ENCODE results near the gene CFAP46. TPM values are rescaled to one million over a fixed set of nuclear protein-coding genes. Genes with fewer than 3 reads are reported as not detected.
"Not testable (repeated sequence)": the region's sequence is repeated elsewhere in the genome, so short reads cannot be mapped to it uniquely, and the experiment has no call there.

Gene CFAP46
- polyA plus RNA-seq, 1 of the 3 experiments (the other 2 are of a cell fraction), result 3.9 TPM

GRCh38 chr10:132897516-132898381 lies 44.6 kb downstream of the CFAP46 start:
- WGBS (ENCODE audit: low lambda C conversion rate), result 54% methylated on average over 7 of the region's 16 CpGs
- Histone ChIP-seq H3K4me2 (no peak overlapping the region), H3K27ac (ENCODE audit: low read depth in 2 of 2, low read length in 1 of 2) (no peak overlapping the region), H4K20me1 (ENCODE audit: insufficient read depth) (no peaks in the 10 kb centered on the region), H2AFZ (ENCODE audit: low read depth) (no peak overlapping the region), H3K9me3 (no peaks in the 10 kb centered on the region), H3K36me3 (replicated peaks in 1 of 2; ENCODE audit: control insufficient read depth in 1 of 2, insufficient read depth in 2 of 2, low read length in 1 of 2) (no peaks in the 10 kb centered on the region), H3K9ac (no peak overlapping the region), H3K27me3 (ENCODE audit: insufficient read depth) (no peaks in the 10 kb centered on the region; the same call in 1 of the 2 replicates), H3K79me2 (ENCODE audit: insufficient read depth) (no peaks in the 10 kb centered on the region), H3F3A (replicated peaks; ENCODE audit: insufficient read depth) (no peaks in the 10 kb centered on the region), H3K9me2 (no peaks in the 10 kb centered on the region), H3K4me3 (ENCODE audit: low read depth in 2 of 2, low read length in 1 of 2) (no peak overlapping the region), H3K4me1 (ENCODE audit: control insufficient read depth in 1 of 2, insufficient read depth in 2 of 2, low read depth in 1 of 2, low read length in 1 of 2) (no peaks in the 10 kb centered on the region; a peak in 1 of 4 replicates)
- ChIA-PET CTCF (interaction anchor here (0.9 to 4.1 kb wide), 4 partner anchors 12 to 243 kb away, joined by 3 to 19 read pairs (median 5); no protein-coding TSS in a partner anchor), POLR2A (no interaction called here)
- peak; percentile 44 for DNase-seq
- TF ChIP-seq FOXJ3 (CRISPR knock-in tag; IDR thresholded peaks at IDR 0.05), result no peak
- TF ChIP-seq, protein P1, sequence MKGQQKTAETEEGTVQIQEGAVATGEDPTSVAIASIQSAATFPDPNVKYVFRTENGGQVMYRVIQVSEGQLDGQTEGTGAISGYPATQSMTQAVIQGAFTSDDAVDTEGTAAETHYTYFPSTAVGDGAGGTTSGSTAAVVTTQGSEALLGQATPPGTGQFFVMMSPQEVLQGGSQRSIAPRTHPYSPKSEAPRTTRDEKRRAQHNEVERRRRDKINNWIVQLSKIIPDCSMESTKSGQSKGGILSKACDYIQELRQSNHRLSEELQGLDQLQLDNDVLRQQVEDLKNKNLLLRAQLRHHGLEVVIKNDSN (IDR thresholded peaks at IDR 0.05; ENCODE audit: borderline replicate concordance, low read depth), result no peak
- TF ChIP-seq, protein P2, sequence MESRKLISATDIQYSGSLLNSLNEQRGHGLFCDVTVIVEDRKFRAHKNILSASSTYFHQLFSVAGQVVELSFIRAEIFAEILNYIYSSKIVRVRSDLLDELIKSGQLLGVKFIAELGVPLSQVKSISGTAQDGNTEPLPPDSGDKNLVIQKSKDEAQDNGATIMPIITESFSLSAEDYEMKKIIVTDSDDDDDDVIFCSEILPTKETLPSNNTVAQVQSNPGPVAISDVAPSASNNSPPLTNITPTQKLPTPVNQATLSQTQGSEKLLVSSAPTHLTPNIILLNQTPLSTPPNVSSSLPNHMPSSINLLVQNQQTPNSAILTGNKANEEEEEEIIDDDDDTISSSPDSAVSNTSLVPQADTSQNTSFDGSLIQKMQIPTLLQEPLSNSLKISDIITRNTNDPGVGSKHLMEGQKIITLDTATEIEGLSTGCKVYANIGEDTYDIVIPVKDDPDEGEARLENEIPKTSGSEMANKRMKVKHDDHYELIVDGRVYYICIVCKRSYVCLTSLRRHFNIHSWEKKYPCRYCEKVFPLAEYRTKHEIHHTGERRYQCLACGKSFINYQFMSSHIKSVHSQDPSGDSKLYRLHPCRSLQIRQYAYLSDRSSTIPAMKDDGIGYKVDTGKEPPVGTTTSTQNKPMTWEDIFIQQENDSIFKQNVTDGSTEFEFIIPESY (IDR thresholded peaks at IDR 0.05; ENCODE audit: borderline replicate concordance, low read depth), result no peak
- TF ChIP-seq FOSL2 (IDR thresholded peaks at IDR 0.05; ENCODE audit: borderline replicate concordance, low read depth), result no peak
- no peak for TF ChIP-seq TEAD4 (IDR thresholded peaks at IDR 0.05; ENCODE audit: borderline replicate concordance, insufficient read depth)
- no peak for TF ChIP-seq EZH2phosphoT487 (IDR thresholded peaks at IDR 0.05; ENCODE audit: borderline replicate concordance, low read depth)
- no peak for TF ChIP-seq NRF1 (IDR thresholded peaks at IDR 0.05; ENCODE audit: low read depth, low read length)
- TF ChIP-seq SMC3 (IDR thresholded peaks at IDR 0.05; ENCODE audit: low read depth, low read length), result no peak
- no peak for TF ChIP-seq TCF12 (IDR thresholded peaks at IDR 0.05)
- TF ChIP-seq TAF1 (IDR thresholded peaks at IDR 0.05; ENCODE audit: borderline replicate concordance, low read depth, low read length), result no peak
- TF ChIP-seq CTCF (IDR thresholded peaks at IDR 0.05), result no peak
- no peak for TF ChIP-seq ELF1 (IDR thresholded peaks at IDR 0.05)

GRCh38 chr10:132893786-132894185 lies 48.6 kb downstream of the CFAP46 start:
- CTCF ChIA-PET, result interaction anchor here (1.5 to 3.3 kb wide), 3 partner anchors 10 to 239 kb away, joined by 3 to 12 read pairs (median 12); no protein-coding TSS in a partner anchor
- WGBS (ENCODE audit: low lambda C conversion rate), result 65% methylated on average over 4 of the region's 6 CpGs
- POLR2A ChIA-PET; H3K9me3 ChIP-seq; H3K27ac ChIP-seq (ENCODE audit: low read depth in 2 of 2, low read length in 1 of 2); H3K4me1 ChIP-seq (ENCODE audit: control insufficient read depth in 1 of 2, insufficient read depth in 2 of 2, low read depth in 1 of 2, low read length in 1 of 2); H3K4me3 ChIP-seq (ENCODE audit: low read depth in 2 of 2, low read length in 1 of 2); H2AFZ ChIP-seq (ENCODE audit: low read depth); H3K79me2 ChIP-seq (ENCODE audit: insufficient read depth); H3K4me2 ChIP-seq; H3K9me2 ChIP-seq; DNase-seq; H3K9ac ChIP-seq; H3K36me3 ChIP-seq (replicated peaks in 1 of 2; ENCODE audit: control insufficient read depth in 1 of 2, insufficient read depth in 2 of 2, low read length in 1 of 2); H3K27me3 ChIP-seq (ENCODE audit: insufficient read depth); H3F3A ChIP-seq (replicated peaks; ENCODE audit: insufficient read depth); H4K20me1 ChIP-seq (ENCODE audit: insufficient read depth): not testable (repeated sequence)
